Measurements from ENCODE around the gene GSTA5.
"Not testable (repeated sequence)": the region's sequence is repeated elsewhere in the genome, so short reads cannot be mapped to it uniquely, and the experiment has no call there.

Gene GSTA5

DNA sequence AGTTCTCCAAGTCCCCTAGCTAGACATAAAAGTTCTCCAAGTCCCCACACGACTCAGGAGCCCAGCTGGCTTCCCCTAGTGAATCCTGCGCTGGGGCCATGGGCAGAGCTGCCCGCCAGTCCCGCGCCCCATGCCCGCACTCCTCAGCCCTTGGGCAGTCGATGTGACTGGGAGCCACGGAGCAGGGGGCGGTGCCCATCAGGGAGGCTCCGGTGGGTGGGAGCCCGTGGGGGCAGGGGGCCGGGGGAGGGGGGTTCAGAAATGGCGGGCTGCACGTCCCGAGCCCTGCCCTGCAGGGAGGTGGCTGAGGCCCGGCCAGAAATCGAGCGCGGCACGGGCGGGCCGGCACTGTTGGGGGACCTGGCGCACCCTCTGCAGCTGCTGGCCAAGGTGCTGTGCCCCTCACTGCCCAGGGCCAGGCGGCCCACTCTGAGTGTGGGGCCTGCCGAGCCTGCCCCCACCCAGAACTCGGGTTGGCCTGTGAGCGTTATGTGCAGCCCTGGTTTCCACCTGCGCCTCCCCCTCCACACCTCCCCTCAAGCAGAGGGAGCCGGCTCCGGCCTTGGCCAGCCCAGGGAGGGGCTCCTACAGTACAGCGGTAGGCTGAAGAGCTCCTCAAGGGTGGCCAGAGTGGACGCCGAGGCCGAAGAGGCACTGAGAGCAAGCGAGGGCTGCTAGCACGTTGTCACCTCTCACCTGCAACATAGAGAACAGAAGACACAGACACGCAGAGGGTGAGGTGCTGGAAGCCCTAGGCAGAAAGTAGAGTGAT is 11.4 kb downstream of the GSTA5 start:
- no peak overlapping the region for H3K4me3 ChIP-seq
- H3K27ac ChIP-seq = no peak overlapping the region
- no peak for DNase-seq (ENCODE audit: low spot score)
- TF ChIP-seq, protein P1, sequence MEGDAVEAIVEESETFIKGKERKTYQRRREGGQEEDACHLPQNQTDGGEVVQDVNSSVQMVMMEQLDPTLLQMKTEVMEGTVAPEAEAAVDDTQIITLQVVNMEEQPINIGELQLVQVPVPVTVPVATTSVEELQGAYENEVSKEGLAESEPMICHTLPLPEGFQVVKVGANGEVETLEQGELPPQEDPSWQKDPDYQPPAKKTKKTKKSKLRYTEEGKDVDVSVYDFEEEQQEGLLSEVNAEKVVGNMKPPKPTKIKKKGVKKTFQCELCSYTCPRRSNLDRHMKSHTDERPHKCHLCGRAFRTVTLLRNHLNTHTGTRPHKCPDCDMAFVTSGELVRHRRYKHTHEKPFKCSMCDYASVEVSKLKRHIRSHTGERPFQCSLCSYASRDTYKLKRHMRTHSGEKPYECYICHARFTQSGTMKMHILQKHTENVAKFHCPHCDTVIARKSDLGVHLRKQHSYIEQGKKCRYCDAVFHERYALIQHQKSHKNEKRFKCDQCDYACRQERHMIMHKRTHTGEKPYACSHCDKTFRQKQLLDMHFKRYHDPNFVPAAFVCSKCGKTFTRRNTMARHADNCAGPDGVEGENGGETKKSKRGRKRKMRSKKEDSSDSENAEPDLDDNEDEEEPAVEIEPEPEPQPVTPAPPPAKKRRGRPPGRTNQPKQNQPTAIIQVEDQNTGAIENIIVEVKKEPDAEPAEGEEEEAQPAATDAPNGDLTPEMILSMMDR (IDR thresholded peaks at IDR 0.05) = no peak

DNA sequence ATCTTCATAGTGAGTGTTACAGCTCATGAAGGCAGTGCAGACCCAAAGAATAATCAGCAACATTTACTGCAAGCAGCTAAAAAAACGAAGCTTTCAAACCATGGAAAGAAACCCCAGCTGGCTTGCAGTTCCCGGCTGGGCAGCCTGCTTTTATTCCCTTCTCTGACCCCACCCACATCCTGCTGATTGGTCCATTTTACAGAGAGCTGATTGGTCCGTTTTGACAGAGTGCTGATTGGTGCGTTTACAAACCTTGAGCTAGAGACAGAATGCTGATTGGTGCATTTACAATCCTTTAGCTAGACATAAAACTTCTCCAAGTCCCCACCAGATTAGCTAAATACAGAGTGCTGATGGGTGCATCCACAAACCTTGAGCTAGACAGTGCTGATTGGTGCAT is 12.0 kb downstream of the GSTA5 start:
- not testable (repeated sequence) for DNase-seq (ENCODE audit: low spot score); H3K4me3 ChIP-seq; H3K27ac ChIP-seq

DNA sequence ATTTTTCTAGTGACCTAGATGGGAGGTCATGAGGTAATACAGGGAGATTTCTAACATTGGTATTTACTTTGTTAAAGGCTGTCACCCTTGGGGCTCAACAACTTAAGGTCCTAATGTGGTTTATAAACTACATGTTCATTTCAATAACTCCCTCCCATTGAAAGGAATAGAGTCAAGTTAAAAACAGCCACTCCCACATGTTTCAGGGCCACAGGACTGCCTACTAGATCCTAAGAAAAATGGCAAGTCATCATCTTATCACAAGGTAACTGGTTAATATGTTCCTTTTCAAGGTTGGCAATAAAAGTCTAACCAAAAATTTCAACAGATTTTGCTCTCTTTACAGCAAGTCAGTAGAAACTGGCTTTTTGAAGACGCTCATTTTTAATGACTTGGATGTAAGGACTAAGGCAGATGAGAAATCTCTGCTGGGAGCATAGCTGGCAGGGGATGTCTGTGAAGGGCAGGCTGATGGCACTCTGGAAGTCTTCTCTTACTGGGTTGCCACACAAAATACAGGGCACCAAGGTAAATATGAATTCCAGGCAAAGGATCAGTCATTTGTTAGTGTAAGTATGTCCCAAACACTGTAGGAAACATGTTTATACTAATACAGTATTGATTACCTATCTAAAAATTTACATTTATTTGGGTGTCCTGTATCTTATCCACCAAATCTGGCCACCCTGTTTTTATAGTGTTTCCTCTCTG is 13.4 kb downstream of the GSTA5 start:
- not testable (repeated sequence) for H3K27ac ChIP-seq

DNA sequence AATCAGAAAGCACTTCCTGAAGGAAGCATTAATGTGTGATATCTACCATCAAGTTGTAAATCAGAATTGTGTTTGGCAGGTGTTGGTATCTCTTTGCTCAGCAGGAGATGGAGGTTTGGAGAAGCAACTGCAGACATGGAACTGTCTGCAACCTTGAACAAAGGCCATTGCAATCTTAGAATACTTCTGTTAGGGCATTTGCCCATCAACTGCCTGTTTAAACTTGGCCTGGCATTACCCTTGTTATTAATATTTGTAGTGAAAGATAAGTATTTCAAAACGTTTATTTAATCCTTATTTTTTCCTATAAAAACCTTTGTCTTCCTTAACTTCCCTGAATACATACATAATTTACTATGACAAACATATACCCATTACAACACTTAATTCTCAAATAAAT is 14.1 kb downstream of the GSTA5 start:
- TF ChIP-seq, protein P1 (IDR thresholded peaks at IDR 0.05) = no peak
- no peak for DNase-seq (ENCODE audit: low spot score)
- Histone ChIP-seq H3K4me3 (no peak overlapping the region), H3K27ac (no peak overlapping the region)

More for the DNA sequence above, 13.4 kb downstream of the GSTA5 start:
- H3K4me3 ChIP-seq; DNase-seq (ENCODE audit: low spot score): not testable (repeated sequence)

DNA sequence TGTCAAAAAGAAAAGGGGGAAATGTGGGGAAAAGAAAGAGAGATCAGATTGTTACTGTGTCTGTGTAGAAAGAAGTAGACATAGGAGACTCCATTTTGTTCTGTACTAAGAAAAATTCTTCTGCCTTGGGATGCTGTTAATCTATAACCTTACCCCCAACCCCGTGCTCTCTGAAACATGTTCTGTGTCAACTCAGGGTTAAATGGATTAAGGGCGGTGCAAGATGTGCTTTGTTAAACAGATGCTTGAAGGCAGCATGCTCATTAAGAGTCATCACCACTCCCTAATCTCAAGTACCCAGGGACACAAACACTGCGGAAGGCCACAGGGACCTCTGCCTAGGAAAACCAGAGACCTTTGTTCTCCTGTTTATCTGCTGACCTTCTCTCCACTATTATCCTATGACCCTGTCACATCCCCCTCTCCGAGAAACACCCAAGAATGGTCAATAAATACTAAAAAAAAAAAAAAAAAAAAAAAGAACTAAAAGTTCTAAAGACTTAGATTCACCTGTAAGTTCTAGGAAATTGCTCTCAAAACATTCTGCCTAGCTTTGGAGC is 14.6 kb downstream of the GSTA5 start:
- not testable (repeated sequence) for H3K4me3 ChIP-seq; H3K27ac ChIP-seq; DNase-seq (ENCODE audit: low spot score)

DNA sequence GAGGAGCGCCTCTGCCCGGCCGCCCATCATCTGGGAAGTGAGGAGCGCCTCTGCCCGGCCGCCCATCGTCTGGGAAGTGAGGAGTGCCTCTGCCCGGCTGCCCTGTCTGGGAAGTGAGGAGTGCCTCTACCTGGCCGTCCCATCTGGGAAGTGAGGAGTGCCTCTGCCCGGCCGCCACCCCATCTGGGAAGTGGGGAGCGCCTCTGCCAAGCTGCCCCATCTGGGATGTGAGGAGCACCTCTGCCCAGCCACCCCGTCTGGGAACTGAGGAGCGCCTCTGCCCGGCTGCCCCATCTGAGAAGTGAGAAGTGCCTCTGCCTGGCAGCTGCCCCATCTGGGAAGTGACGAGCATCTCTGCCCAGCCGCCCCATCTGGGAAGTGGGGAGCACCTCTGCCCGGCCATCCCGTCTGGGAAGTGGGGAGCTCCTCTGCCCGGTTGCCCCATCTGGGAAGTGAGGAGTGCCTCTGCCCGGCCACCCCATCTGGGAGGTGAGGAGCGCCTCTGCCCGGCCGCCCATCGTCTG is 15.3 kb downstream of the GSTA5 start:
- DNase-seq (ENCODE audit: low spot score); H3K4me3 ChIP-seq; H3K27ac ChIP-seq: not testable (repeated sequence)

DNA sequence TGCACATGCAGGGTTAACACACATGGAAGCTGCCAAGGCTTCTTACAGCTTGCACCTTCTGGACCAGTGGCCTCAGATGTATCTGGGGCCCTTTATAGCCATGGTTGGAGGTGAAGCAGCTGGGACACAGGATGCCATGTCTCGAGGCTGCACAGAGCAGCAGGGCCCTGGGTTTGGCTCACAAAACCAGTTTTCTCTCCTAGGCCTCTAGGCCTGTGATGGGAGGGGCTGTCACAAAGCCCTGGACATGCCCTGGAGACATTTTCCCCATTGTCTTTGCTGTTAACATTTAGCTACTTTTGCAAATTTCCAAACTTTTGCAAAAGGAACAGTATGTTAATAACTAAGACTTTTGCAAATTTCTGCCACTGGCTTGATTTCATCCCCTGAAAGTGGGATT is 18.8 kb downstream of the GSTA5 start:
- TF ChIP-seq, protein P1 (IDR thresholded peaks at IDR 0.05) = no peak
- no peak overlapping the region for H3K27ac ChIP-seq
- H3K4me3 ChIP-seq = no peak overlapping the region
- no peak for DNase-seq (ENCODE audit: low spot score)

DNA sequence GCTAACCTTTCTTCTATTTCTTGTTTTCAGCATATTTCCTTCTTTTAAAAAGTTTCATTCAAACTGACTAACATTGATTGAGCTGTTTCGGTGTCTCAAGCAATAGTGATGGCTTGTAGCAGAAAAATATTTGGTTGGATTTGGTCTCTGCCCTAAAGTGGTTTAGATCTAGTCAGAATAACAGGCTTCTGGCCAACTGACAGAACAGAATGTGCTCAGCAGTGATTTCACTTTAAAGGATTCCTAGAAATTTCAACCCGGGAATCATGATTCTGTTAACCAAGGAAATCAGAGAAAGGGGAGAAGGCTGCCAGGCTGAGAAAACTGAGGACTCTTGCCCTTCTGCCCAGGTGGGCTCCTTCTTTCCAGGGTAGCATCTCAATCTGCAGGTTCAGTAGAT is 20.4 kb downstream of the GSTA5 start:
- Histone ChIP-seq H3K4me3 (no peak overlapping the region), H3K27ac (peak overlapping the region; percentile 2 to 13)
- TF ChIP-seq, protein P1 (IDR thresholded peaks at IDR 0.05) = no peak
- no peak for DNase-seq (ENCODE audit: low spot score)

Measured in coronary artery (tissue), 2 donors.